H1 (cell line): ENCODE data around the gene NDUFB2. TPM values are rescaled to one million over a fixed set of nuclear protein-coding genes. Genes with fewer than 3 reads are reported as not detected.
"Not testable (repeated sequence)": the region's sequence is repeated elsewhere in the genome, so short reads cannot be mapped to it uniquely, and the experiment has no call there.

Experiments
- CTCF ChIA-PET: fragments of 300-600 bp; sonication (Branson Sonifier 250); formaldehyde crosslinking; loops from one replicate; lab custom pipeline; 2021; ENCODE audit not compliant: partially characterized antibody; lab: Charles Lee
- POLR2A ChIA-PET: fragments of 300-600 bp; sonication (Branson Sonifier 250); formaldehyde crosslinking; loops from one replicate; lab custom pipeline; 2021; ENCODE audit warnings: inconsistent platforms; ENCODE audit not compliant: partially characterized antibody; lab: Charles Lee
- DNase-seq, 2 experiments: peaks; one replicate each; pipeline versions ENCODE4 v3.0.0 to v3.0.0-alpha.2; 2010 to 2022; ENCODE audit warnings: low spot score in 2 of 2, low read depth in 1 of 2, mixed read lengths in 1 of 2
- FAIRE-seq: peaks from 2 replicates; lab custom pipeline; 2011; peaks lifted over from hg19 to GRCh38; lab: Jason Lieb, UNC
- H2AFZ ChIP-seq: 2 replicates; pipeline ENCODE4 v1.8.1; 2012; ENCODE audit warnings: low read length, inconsistent platforms
- H2AK5ac ChIP-seq: 2 replicates; pipeline ENCODE4 v1.6.1; 2013; ENCODE audit warnings: low read depth, low read length
- H2BK120ac ChIP-seq: replicated peaks from 2 replicates; pipeline ENCODE3; 2013; ENCODE audit warnings: low read depth, low read length, inconsistent platforms
- H2BK12ac ChIP-seq: 2 replicates; pipeline ENCODE4 v1.6.1; 2013; ENCODE audit warnings: low read depth, low read length
- H2BK15ac ChIP-seq: 2 replicates; pipeline ENCODE4 v1.6.1; 2013; ENCODE audit warnings: low read length
- H2BK20ac ChIP-seq: 2 replicates; pipeline ENCODE4 v1.6.1; 2013; ENCODE audit warnings: low read length
- H2BK5ac ChIP-seq: 2 replicates; pipeline ENCODE4 v1.6.1; 2013; ENCODE audit warnings: low read depth, low read length
- H3K14ac ChIP-seq: 2 replicates; pipeline ENCODE4 v1.6.1; 2013; ENCODE audit warnings: inconsistent platforms; ENCODE audit not compliant: insufficient read length
- H3K18ac ChIP-seq: 2 replicates; pipeline ENCODE4 v1.6.1; 2013; ENCODE audit warnings: low read length; ENCODE audit errors: extremely low read depth
- H3K23ac ChIP-seq: 2 replicates; pipeline ENCODE4 v1.6.1; 2013; ENCODE audit warnings: inconsistent platforms; ENCODE audit not compliant: insufficient read length
- H3K23me2 ChIP-seq: 2 replicates; pipeline ENCODE4 v1.6.1; 2013; ENCODE audit warnings: low read depth, low read length
- H3K27ac ChIP-seq: 2 replicates; pipeline ENCODE4 v1.6.1; 2011; ENCODE audit warnings: low read depth, low read length, inconsistent platforms
- H3K27me3 ChIP-seq, 4 experiments: replicated peaks in 1 of 4; 1 replicate in 1 of 4; 2 replicates in 3 of 4; pipeline versions ENCODE4 v1.6.1 to v1.8.1; 2011 to 2013; ENCODE audit warnings: low read length in 3 of 4, mild to moderate bottlenecking in 3 of 4, inconsistent platforms in 2 of 4, mixed read lengths in 2 of 4, moderate library complexity in 1 of 4; ENCODE audit not compliant: control insufficient read depth in 3 of 4, insufficient read depth in 3 of 4; ENCODE audit errors: extremely low read depth in 1 of 4
- H3K36me3 ChIP-seq, 4 experiments: 2 replicates each; pipeline versions ENCODE4 v1.6.1 to v1.8.1; 2011 to 2013; ENCODE audit warnings: mild to moderate bottlenecking in 4 of 4, low read length in 3 of 4, moderate library complexity in 2 of 4, control low read depth in 1 of 4, inconsistent platforms in 1 of 4; ENCODE audit not compliant: insufficient read depth in 4 of 4, control insufficient read depth in 2 of 4
- H3K4ac ChIP-seq: replicated peaks from 2 replicates; pipeline ENCODE3; 2013; ENCODE audit warnings: low read length, low read depth, mixed read lengths, inconsistent platforms; ENCODE audit not compliant: insufficient read length
- H3K4me1 ChIP-seq, 4 experiments: replicated peaks in 1 of 4; 1 replicate in 1 of 4; 2 replicates in 3 of 4; pipeline versions ENCODE4 v1.6.1 to v1.8.1; 2011 to 2013; ENCODE audit warnings: low read length in 3 of 4, inconsistent platforms in 2 of 4, mixed read lengths in 1 of 4; ENCODE audit not compliant: insufficient read depth in 4 of 4, control insufficient read depth in 3 of 4
- H3K4me2 ChIP-seq, 2 experiments: 2 replicates each; pipeline versions ENCODE4 v1.6.1 to v1.8.1; 2011 to 2013; ENCODE audit warnings: low read depth in 2 of 2, low read length in 2 of 2, control low read depth in 1 of 2, inconsistent platforms in 1 of 2, mild to moderate bottlenecking in 1 of 2; ENCODE audit not compliant: insufficient read depth in 1 of 2
- H3K4me3 ChIP-seq, 4 experiments: fragments of 200-600, 300-600 bp in 1 of 4; sonication (generic), shearing (Covaris generic), sonication (Bioruptor Twin) in 1 of 4; 2 replicates each; pipeline versions ENCODE4 v1.5.1 to v1.8.1; 2011 to 2016; ENCODE audit warnings: low read length in 4 of 4, low read depth in 3 of 4, control low read depth in 2 of 4, inconsistent platforms in 2 of 4, mild to moderate bottlenecking in 2 of 4, mixed read lengths in 1 of 4, moderate library complexity in 1 of 4; ENCODE audit not compliant: insufficient read depth in 2 of 4; ENCODE audit errors: extremely low read depth in 1 of 4
- H3K56ac ChIP-seq: replicated peaks from 2 replicates; pipeline ENCODE3; 2013; ENCODE audit warnings: low read depth, mild to moderate bottlenecking, mixed read lengths, low read length, inconsistent platforms; ENCODE audit not compliant: insufficient read length
- H3K79me1 ChIP-seq: 2 replicates; pipeline ENCODE4 v1.6.1; 2013; ENCODE audit warnings: low read depth, low read length, control low read depth
- H3K79me2 ChIP-seq, 2 experiments: 2 replicates each; pipeline versions ENCODE4 v1.6.1 to v1.8.1; 2012 to 2013; ENCODE audit warnings: low read length in 2 of 2, mild to moderate bottlenecking in 2 of 2, inconsistent platforms in 1 of 2; ENCODE audit not compliant: insufficient read depth in 2 of 2, control insufficient read depth in 1 of 2
- H3K9ac ChIP-seq, 4 experiments: replicated peaks in 1 of 4; 1 replicate in 1 of 4; 2 replicates in 3 of 4; pipeline versions ENCODE4 v1.6.1 to v1.8.1; 2011 to 2013; ENCODE audit warnings: low read depth in 3 of 4, low read length in 3 of 4, control low read depth in 2 of 4, mild to moderate bottlenecking in 2 of 4, moderate library complexity in 2 of 4, inconsistent platforms in 1 of 4; ENCODE audit errors: extremely low read depth in 1 of 4
- H3K9me3 ChIP-seq, 2 experiments: 2 replicates each; pipeline versions ENCODE4 v1.6.1 to v1.8.1; 2012 to 2013; ENCODE audit warnings: mild to moderate bottlenecking in 2 of 2, moderate library complexity in 2 of 2, control low read depth in 1 of 2, inconsistent platforms in 1 of 2, low read depth in 1 of 2, low read length in 1 of 2, mixed read lengths in 1 of 2; ENCODE audit not compliant: insufficient read depth in 2 of 2
- H4K20me1 ChIP-seq, 2 experiments: replicated peaks in 1 of 2; 2 replicates each; pipeline versions ENCODE3 to v1.8.1; 2011 to 2013; ENCODE audit warnings: inconsistent platforms in 2 of 2, low read length in 2 of 2, mild to moderate bottlenecking in 1 of 2; ENCODE audit not compliant: insufficient read depth in 2 of 2, control insufficient read depth in 1 of 2
- H4K5ac ChIP-seq: 2 replicates; pipeline ENCODE4 v1.6.1; 2013; ENCODE audit warnings: low read length, low read depth, mixed read lengths, inconsistent platforms; ENCODE audit not compliant: insufficient read length
- H4K8ac ChIP-seq: 2 replicates; pipeline ENCODE4 v1.8.0; 2013; ENCODE audit warnings: mild to moderate bottlenecking, moderate library complexity, low read length, inconsistent platforms; ENCODE audit not compliant: insufficient read depth; ENCODE audit errors: extremely low read depth
- H4K91ac ChIP-seq: replicated peaks from 2 replicates; pipeline ENCODE3; 2013; ENCODE audit warnings: low read length, mixed read lengths, inconsistent platforms; ENCODE audit not compliant: insufficient read length
- WGBS, 2 experiments: shearing (Covaris generic) in 1 of 2; methylation state at CpG; one replicate each; pipeline versions ENCODE4 v1.1.6 to v1.1.7; 2013 to 2015; ENCODE audit warnings: low lambda C conversion rate in 2 of 2, mixed read lengths in 2 of 2, inconsistent platforms in 1 of 2, low coverage in 1 of 2, missing lambda C conversion rate in 1 of 2; ENCODE audit not compliant: insufficient replicate concordance in 2 of 2, insufficient coverage in 1 of 2, insufficient read length in 1 of 2; ENCODE audit errors: extremely low coverage in 1 of 2, missing lambda C conversion rate in 1 of 2; 5-methylcytosine and 5-hydroxymethylcytosine counted together
- polyA plus RNA-seq, 7 experiments: library from polyadenylated mRNA; depleted of rRNA in 3 of 7; stranded (reverse) in 5 of 7; unstranded in 2 of 7; fragments of >200 nt in 5 of 7; fragments of 200-250 nt in 2 of 7; gene quantifications; 1 replicate in 5 of 7; 2 replicates in 1 of 7; 4 replicates in 1 of 7; pipeline versions ENCODE4 v1.2.1 to v1.2.3, GENCODE V29; 2011 to 2013; ENCODE audit warnings: missing spikeins in 2 of 7, mixed read lengths in 2 of 7
- total RNA-seq: library from RNA; stranded (reverse); fragmentation: NEBNext Ultra II Directional; extraction: Animal tissue kit (Norgen Biotek cat#: 25700); gene quantifications from 2 replicates; pipeline ENCODE4 v1.2.1, GENCODE V29; 2021

NDUFB2 gene
- total and polyA plus RNA-seq, 2 of the 8 experiments (the other 6 are each of a cell fraction or from before 2014, with no cell fraction given): 168 to 881 TPM

DNA sequence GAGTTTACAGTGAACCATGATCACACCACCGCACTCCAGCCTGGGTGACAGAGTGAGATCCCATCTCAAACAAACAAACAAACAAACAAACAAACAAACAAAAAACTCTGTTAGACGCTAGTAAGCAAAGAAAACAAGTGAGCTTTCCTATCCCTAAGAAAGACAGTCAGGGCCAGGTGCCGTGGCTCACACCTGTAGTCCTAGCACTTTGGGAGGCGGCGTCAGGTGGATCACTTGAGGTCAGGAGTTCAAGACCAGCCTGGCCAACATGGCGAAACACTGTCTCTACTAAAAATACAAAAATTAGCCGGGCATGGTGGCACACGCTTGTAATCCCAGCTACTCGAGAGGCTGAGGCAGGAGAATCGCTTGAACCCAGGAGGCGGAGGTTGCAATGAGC lies 19.6 kb upstream of the NDUFB2 start:
- H2BK5ac ChIP-seq, H3K23ac ChIP-seq, H3K18ac ChIP-seq, H3K23me2 ChIP-seq, H4K20me1 ChIP-seq, H4K8ac ChIP-seq, H3K9ac ChIP-seq, H2BK12ac ChIP-seq, H2BK120ac ChIP-seq, H3K9me3 ChIP-seq, POLR2A ChIA-PET, H4K5ac ChIP-seq, H3K36me3 ChIP-seq, H3K79me2 ChIP-seq, H3K56ac ChIP-seq, H4K91ac ChIP-seq, H2AFZ ChIP-seq, DNase-seq, H3K4me2 ChIP-seq, H3K4me3 ChIP-seq, H3K27ac ChIP-seq, H3K27me3 ChIP-seq, FAIRE-seq, H2AK5ac ChIP-seq, H3K14ac ChIP-seq, H3K4ac ChIP-seq, H3K79me1 ChIP-seq, H2BK15ac ChIP-seq, H2BK20ac ChIP-seq, H3K4me1 ChIP-seq: not testable (repeated sequence)
- CTCF ChIA-PET: interaction anchor here (0.9 to 4.5 kb wide), 6 partner anchors 8 to 332 kb away, joined by 3 to 38 read pairs (median 6); no protein-coding TSS in a partner anchor
- 92% methylated on average over 11 of the region's 11 CpGs; no CpG with 5 or more reads in 1 of the 2 experiments for WGBS, 2 experiments
